H1 (cell line): Measurements from ENCODE around the gene GABRR2. TPM values are rescaled to one million over a fixed set of nuclear protein-coding genes. Genes with fewer than 3 reads are reported as not detected.

Experiments used
- CTCF ChIP-seq, 3 experiments: IDR thresholded peaks; 1 replicate in 2 of 3; 2 replicates in 1 of 3; pipeline versions ENCODE4 v1.5.1 to v1.6.1; 2011; ENCODE audit warnings: low read length in 3 of 3, mild to moderate bottlenecking in 3 of 3, inconsistent platforms in 2 of 3, low read depth in 1 of 3, moderate library complexity in 1 of 3; ENCODE audit not compliant: insufficient read depth in 1 of 3; ENCODE audit errors: control extremely low read depth in 1 of 3
- polyA plus RNA-seq, 7 experiments: library from polyadenylated mRNA; depleted of rRNA in 3 of 7; stranded (reverse) in 5 of 7; unstranded in 2 of 7; fragments of >200 nt in 5 of 7; fragments of 200-250 nt in 2 of 7; gene quantifications; 1 replicate in 5 of 7; 2 replicates in 1 of 7; 4 replicates in 1 of 7; pipeline versions ENCODE4 v1.2.1 to v1.2.3, GENCODE V29; 2011 to 2013; ENCODE audit warnings: missing spikeins in 2 of 7, mixed read lengths in 2 of 7
- total RNA-seq: library from RNA; stranded (reverse); fragmentation: NEBNext Ultra II Directional; extraction: Animal tissue kit (Norgen Biotek cat#: 25700); gene quantifications from 2 replicates; pipeline ENCODE4 v1.2.1, GENCODE V29; 2021

The GABRR2 gene
- total and polyA plus RNA-seq, 2 of the 8 experiments (the other 6 are each of a cell fraction or from before 2014, with no cell fraction given): not detected

DNA sequence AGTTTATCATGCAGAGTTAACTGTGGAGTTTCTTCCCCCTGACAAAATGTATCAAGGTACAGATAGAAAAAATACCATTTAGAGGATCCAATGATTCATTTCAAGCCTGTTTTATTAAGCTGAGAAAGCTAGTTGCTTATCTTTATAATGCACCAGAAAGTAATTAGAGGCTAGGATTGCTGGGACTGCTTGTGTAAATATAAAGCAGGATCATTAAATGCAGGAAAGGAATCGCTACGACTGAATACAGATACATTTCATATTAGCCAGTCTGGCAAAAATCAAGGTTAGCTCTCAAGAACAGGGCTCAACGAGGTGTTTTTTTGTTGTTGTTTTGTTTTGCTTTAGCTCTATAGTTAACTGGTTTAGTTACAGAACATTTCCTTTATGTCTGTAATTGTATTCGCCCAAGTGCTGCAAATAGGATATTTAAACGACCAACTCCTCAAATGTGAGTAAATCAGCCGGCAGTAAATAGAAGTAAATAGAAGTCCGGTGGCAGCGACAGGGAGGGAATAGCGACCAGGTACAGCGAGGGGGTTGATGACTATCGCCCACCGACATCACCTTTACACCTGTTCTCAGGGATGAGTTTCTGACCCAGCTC is 36.7 kb upstream of the GABRR2 start (continued):
- no peak for TF ChIP-seq CTCF (IDR thresholded peaks at IDR 0.05; ENCODE audit: control extremely low read depth in 1 of 3, insufficient read depth in 1 of 3, low read depth in 1 of 3, low read length in 3 of 3)
